Hepatocyte (in vitro differentiated cells): Measurements from ENCODE around the gene SSTR1. TPM values are rescaled to one million over a fixed set of nuclear protein-coding genes. Genes with fewer than 3 reads are reported as not detected.
A peak's percentile ranks its signal among the peaks of the same experiment; 100 is the strongest.

Source experiments
- DNase-seq: peaks from one replicate; pipeline ENCODE4 v3.0.0-alpha.2; 2016; ENCODE audit warnings: low spot score
- H2AFZ ChIP-seq: fragments of 200-600 bp; sonication (generic); 2 replicates; pipeline ENCODE4 v1.6.0; 2016; ENCODE audit warnings: antibody characterized with exemption, mild to moderate bottlenecking
- H3K27ac ChIP-seq: fragments of 200-600 bp; sonication (generic); 2 replicates; pipeline ENCODE4 v1.5.1; 2016; ENCODE audit warnings: mild to moderate bottlenecking
- H3K27me3 ChIP-seq: fragments of 200-600 bp; sonication (generic); 2 replicates; pipeline ENCODE4 v1.6.1; 2016
- H3K36me3 ChIP-seq: fragments of 200-600 bp; sonication (generic); replicated peaks from 2 replicates; pipeline ENCODE4 v1.5.1; 2016; ENCODE audit warnings: low read depth; ENCODE audit not compliant: insufficient read depth
- H3K4me1 ChIP-seq: fragments of 200-600 bp; sonication (generic); 2 replicates; pipeline ENCODE4 v1.5.1; 2016; ENCODE audit warnings: mild to moderate bottlenecking, moderate library complexity; ENCODE audit not compliant: insufficient read depth
- H3K4me2 ChIP-seq: fragments of 200-600 bp; sonication (generic); 2 replicates; pipeline ENCODE4 v1.6.0; 2016
- H3K4me3 ChIP-seq: fragments of 200-600 bp; sonication (generic); 2 replicates; pipeline ENCODE4 v1.5.1; 2016; ENCODE audit warnings: mild to moderate bottlenecking
- H3K79me2 ChIP-seq: fragments of 200-600 bp; sonication (generic); 2 replicates; pipeline ENCODE4 v1.6.0; 2017; ENCODE audit warnings: mild to moderate bottlenecking
- H3K9me2 ChIP-seq: fragments of 200-600 bp; sonication (generic); replicated peaks from 2 replicates; pipeline ENCODE4 v1.6.0; 2017; ENCODE audit warnings: mild to moderate bottlenecking; ENCODE audit not compliant: insufficient read depth
- H3K9me3 ChIP-seq: fragments of 200-600 bp; sonication (generic); 2 replicates; pipeline ENCODE4 v1.5.1; 2016; ENCODE audit warnings: low read depth, mild to moderate bottlenecking
- H4K20me1 ChIP-seq: fragments of 200-600 bp; sonication (generic); 2 replicates; pipeline ENCODE4 v1.6.0; 2016; ENCODE audit warnings: mild to moderate bottlenecking; ENCODE audit not compliant: insufficient read depth, poor library complexity, severe bottlenecking
- EZH2 ChIP-seq: fragments of 200-600 bp; sonication (generic); IDR thresholded peaks from 2 replicates; pipeline ENCODE4 v1.6.1; 2016; ENCODE audit warnings: antibody characterized with exemption, mild to moderate bottlenecking, borderline replicate concordance
- EZH2phosphoT487 ChIP-seq: fragments of 200-600 bp; sonication (generic); IDR thresholded peaks from one replicate; pipeline ENCODE4 v1.6.1; 2018; ENCODE audit warnings: antibody characterized with exemption, mild to moderate bottlenecking, low read depth, moderate library complexity; ENCODE audit not compliant: unreplicated experiment, severe bottlenecking
- WGBS: methylation state at CpG from one replicate; pipeline ENCODE4 v1.1.6; 2016; ENCODE audit warnings: low lambda C conversion rate; ENCODE audit errors: missing lambda C conversion rate; 5-methylcytosine and 5-hydroxymethylcytosine counted together
- polyA plus RNA-seq: library from polyadenylated mRNA; unstranded; fragments of >200 nt; fragmentation: Nextera tagmentation; extraction: Ambion mirVana; gene quantifications from 2 replicates; pipeline ENCODE4 v1.2.1, GENCODE V29; 2016
- total RNA-seq: library from RNA; depleted of rRNA; stranded (reverse); fragments of >200 nt; gene quantifications from 2 replicates; pipeline ENCODE4 v1.2.3, GENCODE V29; 2014
- TF ChIP-seq, protein P1 (sequence below): fragments of 200-600 bp; sonication (generic); IDR thresholded peaks from 2 replicates; pipeline ENCODE4 v1.5.1; 2016; ENCODE audit warnings: antibody characterized with exemption, mild to moderate bottlenecking; ENCODE audit not compliant: poor library complexity

Gene SSTR1
- total and polyA plus RNA-seq, 2 experiments from 2014 or later = 6.0 to 7.1 TPM

DNA sequence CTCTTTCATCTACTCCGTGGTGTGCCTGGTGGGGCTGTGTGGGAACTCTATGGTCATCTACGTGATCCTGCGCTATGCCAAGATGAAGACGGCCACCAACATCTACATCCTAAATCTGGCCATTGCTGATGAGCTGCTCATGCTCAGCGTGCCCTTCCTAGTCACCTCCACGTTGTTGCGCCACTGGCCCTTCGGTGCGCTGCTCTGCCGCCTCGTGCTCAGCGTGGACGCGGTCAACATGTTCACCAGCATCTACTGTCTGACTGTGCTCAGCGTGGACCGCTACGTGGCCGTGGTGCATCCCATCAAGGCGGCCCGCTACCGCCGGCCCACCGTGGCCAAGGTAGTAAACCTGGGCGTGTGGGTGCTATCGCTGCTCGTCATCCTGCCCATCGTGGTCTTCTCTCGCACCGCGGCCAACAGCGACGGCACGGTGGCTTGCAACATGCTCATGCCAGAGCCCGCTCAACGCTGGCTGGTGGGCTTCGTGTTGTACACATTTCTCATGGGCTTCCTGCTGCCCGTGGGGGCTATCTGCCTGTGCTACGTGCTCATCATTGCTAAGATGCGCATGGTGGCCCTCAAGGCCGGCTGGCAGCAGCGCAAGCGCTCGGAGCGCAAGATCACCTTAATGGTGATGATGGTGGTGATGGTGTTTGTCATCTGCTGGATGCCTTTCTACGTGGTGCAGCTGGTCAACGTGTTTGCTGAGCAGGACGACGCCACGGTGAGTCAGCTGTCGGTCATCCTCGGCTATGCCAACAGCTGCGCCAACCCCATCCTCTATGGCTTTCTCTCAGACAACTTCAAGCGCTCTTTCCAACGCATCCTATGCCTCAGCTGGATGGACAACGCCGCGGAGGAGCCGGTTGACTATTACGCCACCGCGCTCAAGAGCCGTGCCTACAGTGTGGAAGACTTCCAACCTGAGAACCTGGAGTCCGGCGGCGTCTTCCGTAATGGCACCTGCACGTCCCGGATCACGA, 2.2 kb downstream of the SSTR1 start:
- H2AFZ ChIP-seq = peak overlapping the region; percentile 14
- H3K4me1 ChIP-seq = peaks cover 21% of the 10 kb centered on the region

DNA sequence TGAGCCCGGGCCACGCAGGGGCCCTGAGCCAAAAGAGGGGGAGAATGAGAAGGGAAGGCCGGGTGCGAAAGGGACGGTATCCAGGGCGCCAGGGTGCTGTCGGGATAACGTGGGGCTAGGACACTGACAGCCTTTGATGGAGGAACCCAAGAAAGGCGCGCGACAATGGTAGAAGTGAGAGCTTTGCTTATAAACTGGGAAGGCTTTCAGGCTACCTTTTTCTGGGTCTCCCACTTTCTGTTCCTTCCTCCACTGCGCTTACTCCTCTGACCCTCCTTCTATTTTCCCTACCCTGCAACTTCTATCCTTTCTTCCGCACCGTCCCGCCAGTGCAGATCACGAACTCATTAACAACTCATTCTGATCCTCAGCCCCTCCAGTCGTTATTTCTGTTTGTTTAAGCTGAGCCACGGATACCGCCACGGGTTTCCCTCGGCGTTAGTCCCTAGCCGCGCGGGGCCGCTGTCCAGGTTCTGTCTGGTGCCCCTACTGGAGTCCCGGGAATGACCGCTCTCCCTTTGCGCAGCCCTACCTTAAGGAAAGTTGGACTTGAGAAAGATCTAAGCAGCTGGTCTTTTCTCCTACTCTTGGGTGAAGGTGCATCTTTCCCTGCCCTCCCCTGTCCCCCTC, 3.0 kb downstream of the SSTR1 start:
- Histone ChIP-seq H3K9me2 (no peaks in the 10 kb centered on the region), H4K20me1 (no peaks in the 10 kb centered on the region), H3K27me3 (peaks cover 49% of the 10 kb centered on the region), H3K27ac (no peak overlapping the region), H3K79me2 (no peaks in the 10 kb centered on the region), H3K9me3 (no peaks in the 10 kb centered on the region), H3K4me1 (peaks cover 21% of the 10 kb centered on the region), H3K4me2 (peak overlapping the region; percentile 89), H3K4me3 (peak overlapping the region; percentile 4), H3K36me3 (no peaks in the 10 kb centered on the region), H2AFZ (no peak overlapping the region)
- peak; percentile 71 for DNase-seq
- 12% methylated on average over 28 of the region's 29 CpGs for WGBS
- TF ChIP-seq, protein P1, sequence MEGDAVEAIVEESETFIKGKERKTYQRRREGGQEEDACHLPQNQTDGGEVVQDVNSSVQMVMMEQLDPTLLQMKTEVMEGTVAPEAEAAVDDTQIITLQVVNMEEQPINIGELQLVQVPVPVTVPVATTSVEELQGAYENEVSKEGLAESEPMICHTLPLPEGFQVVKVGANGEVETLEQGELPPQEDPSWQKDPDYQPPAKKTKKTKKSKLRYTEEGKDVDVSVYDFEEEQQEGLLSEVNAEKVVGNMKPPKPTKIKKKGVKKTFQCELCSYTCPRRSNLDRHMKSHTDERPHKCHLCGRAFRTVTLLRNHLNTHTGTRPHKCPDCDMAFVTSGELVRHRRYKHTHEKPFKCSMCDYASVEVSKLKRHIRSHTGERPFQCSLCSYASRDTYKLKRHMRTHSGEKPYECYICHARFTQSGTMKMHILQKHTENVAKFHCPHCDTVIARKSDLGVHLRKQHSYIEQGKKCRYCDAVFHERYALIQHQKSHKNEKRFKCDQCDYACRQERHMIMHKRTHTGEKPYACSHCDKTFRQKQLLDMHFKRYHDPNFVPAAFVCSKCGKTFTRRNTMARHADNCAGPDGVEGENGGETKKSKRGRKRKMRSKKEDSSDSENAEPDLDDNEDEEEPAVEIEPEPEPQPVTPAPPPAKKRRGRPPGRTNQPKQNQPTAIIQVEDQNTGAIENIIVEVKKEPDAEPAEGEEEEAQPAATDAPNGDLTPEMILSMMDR = peak; percentile 31
- no peak for TF ChIP-seq EZH2

More for the DNA sequence above, 2.2 kb downstream of the SSTR1 start:
- Histone ChIP-seq H3K27me3 (peaks cover 49% of the 10 kb centered on the region), H3K27ac (peak overlapping the region; percentile 98), H3K4me3 (peak overlapping the region; percentile 41), H4K20me1 (no peaks in the 10 kb centered on the region), H3K4me2 (peak overlapping the region; percentile 89), H3K36me3 (no peaks in the 10 kb centered on the region), H3K9me3 (no peaks in the 10 kb centered on the region), H3K79me2 (no peaks in the 10 kb centered on the region), H3K9me2 (no peaks in the 10 kb centered on the region)
- WGBS = 48% methylated on average over 69 of the region's 69 CpGs
- DNase-seq = peak; percentile 16
- TF ChIP-seq EZH2phosphoT487 (no peak), EZH2 (no peak)
- TF ChIP-seq, protein P1 = no peak

DNA sequence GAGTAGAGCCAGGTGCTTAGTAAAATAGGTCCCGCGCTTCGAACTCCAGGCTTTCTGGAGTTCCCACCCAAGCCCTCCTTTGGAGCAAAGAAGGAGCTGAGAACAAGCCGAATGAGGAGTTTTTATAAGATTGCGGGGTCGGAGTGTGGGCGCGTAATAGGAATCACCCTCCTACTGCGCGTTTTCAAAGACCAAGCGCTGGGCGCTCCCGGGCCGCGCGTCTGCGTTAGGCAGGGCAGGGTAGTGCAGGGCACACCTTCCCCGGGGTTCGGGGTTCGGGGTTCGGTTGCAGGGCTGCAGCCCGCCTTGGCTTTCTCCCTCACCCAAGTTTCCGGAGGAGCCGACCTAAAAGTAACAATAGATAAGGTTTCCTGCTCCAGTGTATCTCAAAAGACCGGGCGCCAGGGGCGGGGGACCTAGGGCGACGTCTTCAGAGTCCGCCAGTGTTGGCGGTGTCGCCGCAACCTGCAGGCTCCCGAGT, 3.6 kb downstream of the SSTR1 start:
- H3K36me3 ChIP-seq = no peaks in the 10 kb centered on the region
- H3K4me3 ChIP-seq = peak overlapping the region; percentile 4
- no peaks in the 10 kb centered on the region for H3K9me3 ChIP-seq
- H3K9me2 ChIP-seq = no peaks in the 10 kb centered on the region
- no peaks in the 10 kb centered on the region for H3K79me2 ChIP-seq
- peak; percentile 12 for DNase-seq
- no peaks in the 10 kb centered on the region for H4K20me1 ChIP-seq
- peaks cover 21% of the 10 kb centered on the region for H3K4me1 ChIP-seq
- H2AFZ ChIP-seq = no peak overlapping the region
- WGBS = 13% methylated on average over 33 of the region's 34 CpGs
- peak overlapping the region; percentile 89 for H3K4me2 ChIP-seq
- no peak overlapping the region for H3K27ac ChIP-seq
- peaks cover 46% of the 10 kb centered on the region for H3K27me3 ChIP-seq
- TF ChIP-seq, protein P1 = no peak
- peak; percentile 93 for TF ChIP-seq EZH2
